CMK (cell line): Measurements from ENCODE around the gene CLCN5.

Source experiments
- DNase-seq: peaks from one replicate; pipeline ENCODE4 v3.0.0-alpha.2; 2010; ENCODE audit warnings: low read depth

The CLCN5 gene

GRCh38 chrX:49922291-49923241 is at the start of gene CLCN5:
Gene CLCN5, plus strand, starts transcription at chrX:49922596. Its CDS starts 2,703 bp downstream, at chrX:49925299.
- DNase-seq, result peak; percentile 92

GRCh38 chrX:49876750-49877149 is 45.6 kb upstream of the CLCN5 start:
- no peak for DNase-seq

DNA sequence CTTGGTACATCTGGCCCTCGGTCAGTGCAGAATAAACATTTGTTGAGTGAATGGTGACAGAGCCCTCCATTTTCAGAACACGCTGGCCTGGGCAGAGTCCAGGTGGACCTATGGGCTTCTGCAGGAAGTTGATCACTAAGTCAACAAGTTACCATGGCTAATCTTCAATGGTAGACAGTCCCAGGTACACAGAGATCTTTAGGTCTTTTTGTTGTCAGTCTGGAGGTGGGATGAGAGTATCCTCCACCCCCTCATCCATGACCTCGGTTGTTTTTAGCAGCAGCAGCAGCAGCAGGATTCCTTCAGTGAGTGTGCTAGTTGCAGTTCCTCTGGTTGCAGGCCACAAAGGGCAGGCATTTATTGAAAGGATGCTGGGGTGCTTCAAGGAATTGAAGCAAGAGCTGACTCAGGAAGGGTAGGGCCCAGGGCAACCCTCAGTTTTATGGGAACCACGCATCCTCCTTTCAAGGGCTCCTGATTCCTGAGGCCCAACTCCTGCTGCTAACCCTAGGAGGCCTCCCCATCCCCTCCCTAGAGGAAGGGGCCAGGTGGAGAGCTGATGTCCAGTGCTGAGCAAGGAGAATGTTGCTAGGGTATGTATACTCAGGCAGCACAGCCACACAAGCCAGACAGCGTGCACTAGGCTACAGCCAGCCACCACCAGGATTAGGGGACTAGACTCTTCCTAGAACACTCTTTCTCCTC is 44.8 kb upstream of the CLCN5 start:
- no peak for DNase-seq

DNA sequence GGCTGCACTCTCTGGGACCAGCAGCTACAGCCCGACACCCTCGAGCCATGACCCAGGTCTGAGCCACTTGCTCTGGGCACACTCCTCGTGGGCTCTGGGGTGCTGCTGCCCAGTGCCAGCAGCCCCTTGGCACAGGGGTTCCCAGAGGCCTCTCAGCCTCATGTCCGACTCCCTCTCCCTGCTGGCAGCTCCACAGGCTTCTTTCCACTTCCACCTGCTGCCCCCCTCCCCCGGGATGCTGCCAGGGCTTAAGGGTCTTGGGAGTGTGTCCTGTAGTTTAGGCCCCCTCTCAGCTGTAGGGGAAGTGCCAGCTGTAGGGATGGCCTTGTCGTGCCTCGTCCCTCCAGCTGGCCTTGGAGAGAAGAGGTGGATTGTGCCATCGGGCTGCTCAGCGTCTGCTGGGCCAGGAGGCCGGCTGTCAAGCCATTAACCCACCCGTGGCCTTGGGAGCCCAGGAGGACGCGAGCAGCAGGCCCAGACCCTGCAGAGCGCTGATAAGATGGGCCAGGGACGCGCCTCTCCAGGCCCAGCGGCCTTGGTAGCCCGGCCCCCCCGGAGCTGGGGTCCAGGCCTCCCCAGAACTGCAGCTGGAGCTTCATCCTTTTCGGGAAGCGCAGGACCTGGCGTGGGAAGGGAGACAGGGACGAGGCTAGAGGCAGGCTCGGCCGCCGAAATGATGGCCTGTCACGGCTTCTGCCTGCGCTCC is 44.1 kb upstream of the CLCN5 start:
- no peak for DNase-seq

DNA sequence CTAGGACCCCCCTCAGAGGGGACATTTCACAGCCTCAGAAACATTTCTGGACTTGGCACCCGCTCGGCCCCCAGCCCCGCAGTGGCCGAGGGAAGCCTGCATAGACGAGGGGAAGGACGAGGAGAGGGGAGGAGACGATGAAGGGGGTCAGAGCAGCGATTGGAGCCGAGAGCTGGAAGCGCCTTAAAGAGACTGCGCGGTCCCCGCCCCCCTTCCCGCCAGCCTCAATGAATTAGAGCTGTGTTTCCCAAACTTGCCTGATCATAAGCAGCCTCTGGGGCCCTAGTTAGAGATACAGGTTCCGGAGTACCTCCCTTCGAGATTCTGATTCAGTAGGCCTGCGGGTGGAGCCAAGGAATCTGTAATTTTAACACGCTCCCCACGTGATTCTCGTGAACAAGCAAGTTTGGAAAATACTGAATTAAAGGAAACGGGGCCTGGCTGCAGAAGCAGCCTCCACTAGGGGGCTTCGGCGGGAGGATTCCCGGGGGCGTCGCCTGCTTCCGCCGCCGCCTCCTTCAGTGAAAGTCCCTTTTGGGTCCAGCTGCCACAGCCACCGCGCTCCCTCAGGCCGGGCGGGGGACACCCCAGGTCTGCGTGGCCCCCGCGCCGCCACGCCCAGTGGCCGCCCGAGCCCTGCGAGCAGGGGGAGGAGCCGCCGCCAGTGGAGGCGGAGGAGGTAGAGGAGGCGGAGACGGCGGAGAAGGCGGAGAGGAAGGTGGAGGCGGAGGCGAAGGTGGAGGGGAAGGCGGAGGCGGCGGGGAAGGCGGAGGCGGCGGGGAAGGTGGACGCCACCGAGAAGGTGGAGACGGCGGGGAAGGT is 43.4 kb upstream of the CLCN5 start, which contains the start of gene USP27X:
TSS of gene USP27X (plus strand) at position 651 of the 822 bp plus-strand sequence. CDS start 824 bp downstream, outside the sequence.
- peak; percentile 54 for DNase-seq

DNA sequence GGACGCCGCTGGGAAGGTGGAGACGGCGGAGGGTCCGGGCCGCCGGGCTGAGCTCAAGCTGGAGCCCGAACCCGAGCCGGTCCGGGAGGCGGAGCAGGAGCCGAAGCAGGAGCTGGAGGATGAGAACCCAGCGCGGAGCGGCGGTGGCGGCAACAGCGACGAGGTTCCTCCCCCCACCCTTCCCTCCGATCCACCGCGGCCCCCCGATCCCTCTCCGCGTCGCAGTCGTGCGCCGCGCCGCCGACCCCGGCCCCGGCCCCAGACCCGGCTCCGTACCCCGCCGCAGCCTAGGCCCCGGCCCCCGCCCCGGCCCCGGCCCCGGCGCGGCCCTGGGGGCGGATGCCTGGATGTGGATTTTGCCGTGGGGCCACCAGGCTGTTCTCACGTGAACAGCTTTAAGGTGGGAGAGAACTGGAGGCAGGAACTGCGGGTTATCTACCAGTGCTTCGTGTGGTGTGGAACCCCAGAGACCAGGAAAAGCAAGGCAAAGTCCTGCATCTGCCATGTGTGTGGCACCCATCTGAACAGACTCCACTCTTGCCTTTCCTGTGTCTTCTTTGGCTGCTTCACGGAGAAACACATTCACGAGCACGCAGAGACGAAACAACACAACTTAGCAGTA is 42.6 kb upstream of the CLCN5 start:
- DNase-seq, result no peak

- no peak for DNase-seq
Observed at GRCh38 chrX:49880668-49881067, 41.7 kb upstream of the CLCN5 start.

DNA sequence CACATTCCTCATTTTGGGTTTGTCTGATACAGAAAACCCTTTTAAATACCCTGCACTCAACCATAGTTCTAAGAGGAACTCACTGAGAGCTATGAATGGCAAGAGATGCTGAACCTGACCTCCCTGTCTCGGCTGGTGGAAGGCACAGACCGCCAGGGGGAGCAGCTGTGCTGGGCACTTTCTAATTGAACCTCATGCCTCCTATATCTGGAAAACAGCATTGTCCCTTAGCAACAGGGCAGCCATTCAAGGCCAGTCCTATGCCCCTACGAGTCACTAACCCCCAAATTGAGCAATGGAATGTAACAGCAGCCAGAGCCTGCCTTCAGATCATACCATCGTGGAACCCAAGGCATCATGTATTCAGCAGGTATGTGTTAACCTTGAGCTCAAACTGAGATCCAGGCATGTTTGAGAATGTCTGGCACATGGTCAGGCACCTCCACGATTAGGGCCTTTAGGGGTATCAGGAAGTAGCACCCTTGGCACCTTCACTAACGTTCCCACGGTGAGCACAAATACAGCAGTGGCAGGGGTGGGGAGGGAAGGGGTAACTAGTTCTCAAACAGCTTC is 38.0 kb upstream of the CLCN5 start:
- DNase-seq, result peak; percentile 26

DNA sequence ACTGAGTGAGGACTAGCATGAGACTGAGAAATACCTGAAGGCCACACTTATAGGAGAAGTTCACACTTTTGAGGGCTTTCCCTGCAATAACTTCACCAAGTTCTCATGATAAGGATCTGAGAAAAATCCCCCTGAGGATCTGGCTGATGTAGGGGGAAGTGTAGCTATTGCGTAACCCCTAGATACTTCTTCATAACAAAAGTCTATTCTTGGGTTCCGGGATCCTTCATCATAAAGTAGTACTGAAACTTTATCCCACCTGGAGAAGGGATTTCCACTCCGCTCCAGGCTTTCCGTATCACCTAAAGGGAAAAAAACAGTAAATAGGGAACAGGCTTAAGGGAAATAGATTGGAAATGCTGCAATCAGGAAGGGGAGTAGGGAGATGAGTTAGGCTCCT is 29.9 kb upstream of the CLCN5 start:
- no peak for DNase-seq

- DNase-seq, result no peak
Observed at GRCh38 chrX:49896951-49897350, 25.4 kb upstream of the CLCN5 start.

DNA sequence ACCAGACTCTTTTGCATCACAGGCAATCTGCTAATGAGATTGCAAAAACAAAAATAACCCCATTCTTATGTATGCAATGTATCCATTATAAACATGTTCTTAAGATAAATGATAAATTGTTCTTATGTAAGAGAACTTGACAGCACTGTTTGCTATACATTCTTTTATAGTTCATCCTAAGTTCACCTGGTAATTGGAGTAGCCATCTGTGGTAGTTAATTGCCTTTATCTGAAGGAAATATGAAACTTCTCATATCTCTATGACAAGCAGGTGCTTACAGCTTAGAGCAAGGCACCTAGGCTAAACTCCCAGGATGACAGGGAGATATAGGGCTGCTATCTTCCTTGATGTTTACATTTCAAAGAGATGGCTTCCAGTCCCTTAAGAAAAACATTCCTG is 21.3 kb upstream of the CLCN5 start:
- DNase-seq, result no peak

DNA sequence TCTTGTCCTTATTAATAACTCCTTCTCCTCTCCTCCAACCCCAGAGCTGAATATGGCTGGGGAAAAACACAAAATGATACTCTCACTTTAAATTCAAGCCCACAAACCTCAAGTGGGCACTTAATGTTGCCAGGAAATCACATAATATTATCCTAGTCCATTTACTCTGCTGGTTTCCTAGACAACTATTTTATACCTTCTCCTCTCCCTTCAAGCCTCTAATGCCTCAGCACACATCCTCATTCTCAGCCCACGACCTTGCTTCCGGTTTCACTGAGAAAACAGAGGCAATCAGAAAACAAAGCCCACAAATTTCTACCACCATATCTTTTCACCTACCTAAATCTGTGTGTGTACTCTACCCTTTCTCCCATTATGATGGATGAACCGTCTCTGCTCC is 12.1 kb upstream of the CLCN5 start:
- no peak for DNase-seq

GRCh38 chrX:49912086-49912485 is 10.3 kb upstream of the CLCN5 start:
- no peak for DNase-seq

GRCh38 chrX:49912861-49913260 is 9.5 kb upstream of the CLCN5 start:
- no peak for DNase-seq

- no peak for DNase-seq
Observed at GRCh38 chrX:49915361-49916222, 6.8 kb upstream of the CLCN5 start.

GRCh38 chrX:49919617-49920016 is 2.8 kb upstream of the CLCN5 start:
- no peak for DNase-seq

GRCh38 chrX:49921109-49921508 is 1.3 kb upstream of the CLCN5 start:
- DNase-seq, result peak; percentile 56

DNA sequence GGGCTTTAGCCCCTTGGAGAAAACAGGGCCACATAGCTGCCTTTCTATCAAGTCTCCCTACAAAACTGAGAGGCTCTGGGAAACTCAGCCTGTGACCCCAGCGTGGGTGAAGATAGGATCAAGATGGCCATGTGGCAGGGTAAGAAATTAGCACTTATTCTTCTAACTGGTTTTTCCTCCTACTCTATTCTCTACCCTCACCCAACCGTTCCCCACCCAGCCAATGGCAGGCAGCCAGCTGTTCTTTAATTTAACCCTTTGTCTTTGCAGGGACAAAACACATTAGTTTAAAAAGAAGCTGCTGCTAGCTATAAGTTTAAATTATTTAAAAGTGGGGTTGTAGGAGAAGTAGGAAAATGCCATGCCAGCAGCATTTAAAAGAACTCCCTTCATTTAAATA is 2.8 kb downstream of the CLCN5 start:
- DNase-seq, result no peak

DNA sequence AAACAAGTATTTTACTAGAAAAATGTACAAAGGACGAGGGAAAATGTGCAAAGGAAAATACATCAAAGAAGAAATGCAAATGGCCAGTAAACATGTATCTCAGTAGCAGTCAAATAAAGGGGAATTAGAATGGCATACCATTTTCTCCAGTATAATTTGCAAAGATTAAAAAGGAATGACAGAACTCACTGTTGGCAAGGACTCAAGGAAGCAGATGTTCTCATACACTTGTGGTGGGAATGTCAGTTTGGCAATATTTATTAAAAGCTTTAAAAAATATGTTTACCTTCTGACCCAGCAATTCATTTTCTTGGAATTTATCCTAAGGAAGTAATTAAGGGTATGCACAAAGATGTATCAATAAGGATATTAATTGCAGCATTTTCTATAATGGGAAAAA is 7.6 kb downstream of the CLCN5 start:
- no peak for DNase-seq

DNA sequence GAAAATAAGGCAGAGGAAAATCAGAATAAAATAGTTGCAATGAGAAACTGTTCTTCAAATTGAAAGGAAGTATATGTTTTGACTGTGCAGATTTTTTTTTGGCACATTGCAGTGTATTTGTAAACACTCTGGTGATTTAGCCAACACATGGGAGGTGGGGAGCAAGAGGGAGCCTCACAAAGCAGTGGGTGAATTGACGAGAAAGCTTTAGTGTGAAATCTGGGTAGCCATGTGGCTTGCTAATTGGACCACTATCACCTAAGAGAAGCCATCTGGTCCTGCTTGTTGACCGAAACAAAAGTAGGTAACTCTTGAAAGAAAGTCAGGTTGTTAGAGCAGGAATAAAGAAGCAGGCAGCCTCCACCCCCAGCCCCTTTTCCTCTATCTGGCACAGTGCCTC is 10.4 kb downstream of the CLCN5 start:
- DNase-seq, result no peak
